ENCODE results near the gene EPB41L2.

The EPB41L2 gene

DNA sequence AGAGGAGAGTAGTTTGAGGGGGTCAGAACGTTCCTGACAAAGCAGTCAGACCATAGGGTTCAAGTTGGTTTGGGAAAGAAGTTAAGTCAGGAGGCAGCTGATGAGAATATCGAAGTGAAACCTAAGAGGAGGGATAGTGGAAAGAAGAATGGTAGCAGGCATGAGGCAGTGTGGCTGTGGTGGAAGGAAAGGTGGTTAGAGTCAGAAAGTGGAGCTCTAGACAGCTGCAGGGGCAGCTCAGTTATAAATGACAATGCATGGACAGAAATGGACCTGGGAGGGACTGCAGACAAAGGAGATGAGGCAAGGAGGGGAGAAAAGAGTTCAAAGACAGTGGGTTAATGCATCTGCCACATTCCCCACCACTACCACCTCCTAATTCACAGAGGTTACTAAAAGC, 169.3 kb downstream of the EPB41L2 start:
- H3K27ac ChIP-seq = no peak overlapping the region
- H3K4me3 ChIP-seq = no peak overlapping the region

- Histone ChIP-seq H3K4me3 (no peak overlapping the region), H3K27ac (no peak overlapping the region)
Measured at GRCh38 chr6:130893277-130893676, 169.8 kb downstream of the EPB41L2 start.

GRCh38 chr6:130890521-130890971, 172.5 kb downstream of the EPB41L2 start:
- no peak overlapping the region for H3K4me3 ChIP-seq
- H3K27ac ChIP-seq = no peak overlapping the region

- Histone ChIP-seq H3K27ac (no peak overlapping the region), H3K4me3 (no peak overlapping the region)
Measured at GRCh38 chr6:130889423-130889822, 173.6 kb downstream of the EPB41L2 start.

DNA sequence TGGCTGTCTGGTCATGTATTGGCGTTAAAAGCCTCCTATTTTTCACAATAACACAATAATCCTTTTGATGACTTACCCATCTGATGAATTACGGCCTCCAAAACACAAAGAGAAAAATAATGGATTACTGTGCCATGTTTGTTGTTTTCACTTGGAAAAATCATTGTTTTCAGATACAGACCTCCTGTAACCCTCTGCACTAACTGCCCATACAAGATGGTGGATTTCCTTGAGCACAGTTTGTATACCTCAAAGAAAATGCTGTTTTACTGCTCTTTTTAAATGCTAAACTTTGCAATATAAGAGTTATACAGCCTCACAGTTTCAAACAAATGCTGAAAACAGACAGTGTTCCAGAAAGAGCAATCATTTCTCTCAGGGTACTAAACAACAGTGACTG, 174.8 kb downstream of the EPB41L2 start:
- H3K27ac ChIP-seq = no peak overlapping the region
- H3K4me3 ChIP-seq = no peak overlapping the region

DNA sequence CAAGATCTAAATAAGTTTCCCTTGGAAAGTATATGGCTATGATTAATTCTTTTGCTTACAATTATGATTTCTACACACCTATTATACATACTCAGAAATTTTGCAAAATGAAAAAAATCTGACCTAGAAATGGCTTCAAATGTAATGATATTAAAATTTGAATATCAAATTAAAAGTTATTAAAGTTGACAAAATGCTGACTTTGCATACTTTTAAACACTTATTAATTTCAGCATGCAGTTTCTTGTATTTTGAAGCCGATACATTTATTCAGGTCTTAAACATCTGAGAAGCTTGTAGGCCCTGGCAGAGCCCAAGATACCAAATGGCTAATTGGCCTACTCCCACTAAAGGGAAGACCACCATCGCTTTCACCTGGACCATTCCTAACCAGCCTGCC, 176.1 kb downstream of the EPB41L2 start:
- no peak overlapping the region for H3K4me3 ChIP-seq
- no peak overlapping the region for H3K27ac ChIP-seq

DNA sequence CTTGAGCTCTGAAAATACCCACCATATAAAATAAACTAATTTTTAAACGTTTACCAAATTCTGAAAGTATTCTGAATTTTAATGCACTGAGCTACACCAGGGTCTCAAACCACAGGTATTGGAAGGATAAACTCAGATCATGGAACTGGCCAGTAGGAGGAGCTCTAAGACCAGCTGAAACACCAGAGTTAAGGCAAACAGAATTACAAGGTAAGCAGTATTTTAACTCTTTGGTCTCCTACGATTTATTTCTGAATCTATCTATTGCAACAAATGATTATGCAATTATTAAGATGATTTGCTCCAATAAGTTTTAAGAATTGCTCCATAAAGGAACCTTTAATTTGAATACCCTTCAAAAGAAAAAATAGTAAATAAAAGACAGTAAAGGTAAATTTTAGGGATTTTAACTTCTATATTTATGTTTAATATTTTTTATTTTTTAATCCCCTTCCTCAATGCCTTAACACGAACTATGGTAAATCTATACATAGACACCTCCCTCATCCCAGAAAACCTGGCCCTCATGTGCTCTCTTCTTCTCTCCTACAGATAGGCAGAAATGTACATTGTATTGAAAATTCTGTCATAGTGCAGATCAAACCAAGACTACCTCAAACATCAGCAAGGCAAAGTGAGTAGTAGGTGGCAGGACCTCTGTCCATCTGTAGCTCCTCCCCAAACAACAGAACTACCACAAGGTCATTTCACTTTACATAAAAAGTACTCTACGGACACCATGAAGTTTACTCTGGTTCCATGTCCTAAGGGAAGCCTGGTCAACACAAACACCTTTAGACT, 177.5 kb downstream of the EPB41L2 start:
- no peak overlapping the region for H3K27ac ChIP-seq
- H3K4me3 ChIP-seq = no peak overlapping the region

- Histone ChIP-seq H3K27ac (no peak overlapping the region), H3K4me3 (no peak overlapping the region)
Measured at GRCh38 chr6:130882370-130882769, 180.7 kb downstream of the EPB41L2 start.

DNA sequence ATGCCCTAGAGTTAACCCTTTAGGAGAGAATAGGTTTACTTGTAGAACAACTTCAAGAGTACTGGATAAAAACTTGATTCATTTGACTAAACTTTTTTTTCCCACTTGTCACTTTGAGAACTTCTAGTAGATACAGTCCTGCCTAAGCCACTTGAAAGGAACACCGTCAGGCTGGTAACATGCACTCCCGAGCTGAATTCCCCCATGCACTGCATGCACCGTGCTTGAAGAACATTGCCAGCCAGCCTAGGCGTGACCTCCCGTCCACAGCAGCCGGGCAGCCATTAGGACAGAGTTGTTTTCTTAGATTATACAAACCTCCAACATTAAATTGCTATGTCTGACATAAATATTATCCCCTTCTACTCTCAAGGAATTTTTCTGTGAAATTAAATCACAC, 183.2 kb downstream of the EPB41L2 start:
- Histone ChIP-seq H3K27ac (no peak overlapping the region), H3K4me3 (no peak overlapping the region)

DNA sequence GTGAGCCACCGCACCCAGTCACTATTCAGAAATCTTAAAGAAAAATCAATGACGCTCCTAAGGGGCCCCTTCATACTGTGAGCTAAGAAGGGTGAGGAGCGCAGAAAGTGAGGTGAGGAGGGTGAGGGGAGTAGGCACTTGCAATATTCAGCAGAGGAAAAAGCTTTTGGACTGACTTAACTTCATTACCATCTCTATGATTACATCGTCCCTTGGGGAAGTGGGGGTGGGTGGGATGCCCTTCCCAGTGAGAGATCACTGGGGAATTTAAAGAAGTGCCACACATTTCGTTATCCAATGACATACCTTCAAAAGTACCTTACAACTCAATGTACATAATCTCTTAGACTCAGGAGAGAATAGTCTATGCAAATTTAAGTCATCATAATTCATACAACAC, 189.3 kb downstream of the EPB41L2 start:
- H3K27ac ChIP-seq = no peak overlapping the region
- H3K4me3 ChIP-seq = no peak overlapping the region

DNA sequence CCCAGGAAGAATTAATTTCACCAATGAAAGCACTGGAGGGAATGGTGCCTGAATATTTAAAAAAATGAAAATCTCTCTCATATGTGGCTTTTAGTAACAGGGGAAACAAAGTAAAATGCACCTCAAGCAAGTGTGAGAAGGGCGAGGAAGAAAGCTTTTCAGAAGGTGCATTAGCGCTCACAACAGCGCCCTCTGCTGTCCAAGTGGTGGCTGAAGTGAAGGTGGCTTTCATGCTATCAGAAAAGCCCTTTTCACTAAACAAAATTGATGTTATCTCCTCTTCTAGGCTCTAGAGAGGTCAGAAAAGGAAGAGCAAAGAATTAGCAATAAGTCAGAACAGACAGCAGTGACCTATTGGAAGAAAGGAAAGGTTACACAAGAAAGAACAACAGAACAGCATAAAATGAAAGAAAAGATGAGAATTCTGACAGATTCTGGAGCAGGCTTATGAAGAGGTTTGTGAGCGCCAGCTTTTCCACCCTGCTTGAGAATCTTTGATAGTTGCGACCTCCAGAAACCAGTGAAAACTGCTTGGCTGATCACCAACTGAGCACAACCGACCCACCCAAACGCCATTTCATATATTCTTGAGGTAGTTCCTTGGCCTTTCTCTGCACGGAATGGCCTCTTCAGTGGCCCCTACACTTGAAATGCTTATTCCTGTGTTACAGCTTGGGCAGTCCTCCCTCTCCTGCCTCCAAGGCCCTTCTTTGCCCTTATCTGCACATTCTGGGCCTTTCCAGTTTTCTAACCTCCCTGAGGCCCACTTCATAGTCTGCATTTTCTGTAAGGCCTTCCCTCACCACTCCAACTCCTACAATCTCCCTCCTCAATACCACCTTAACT, 190.6 kb downstream of the EPB41L2 start:
- Histone ChIP-seq H3K4me3 (no peak overlapping the region), H3K27ac (no peak overlapping the region)

GRCh38 chr6:130870179-130870880, 192.7 kb downstream of the EPB41L2 start:
- no peak overlapping the region for H3K27ac ChIP-seq

DNA sequence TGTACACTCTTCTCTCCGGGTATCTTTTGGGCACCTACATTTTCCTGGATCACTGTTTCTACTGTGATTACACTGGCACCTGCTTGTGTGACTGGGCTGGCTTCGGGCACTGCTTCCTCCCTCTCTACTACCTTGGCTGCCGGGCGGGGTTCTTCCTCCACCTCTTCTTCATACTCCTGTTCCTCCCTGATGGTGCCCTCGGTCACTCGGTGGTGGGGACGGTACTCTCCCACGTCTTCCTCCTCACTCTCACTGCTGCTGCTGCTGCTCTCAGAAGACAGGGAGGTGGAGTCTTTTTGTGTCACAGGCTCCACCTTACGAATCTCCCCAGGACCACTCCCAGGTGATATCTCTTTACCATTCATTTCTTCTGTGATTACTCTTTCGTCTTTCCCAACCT, 193.4 kb downstream of the EPB41L2 start:
- Histone ChIP-seq H3K27ac (no peak overlapping the region), H3K4me3 (no peak overlapping the region)

More at GRCh38 chr6:130870179-130870880, 192.7 kb downstream of the EPB41L2 start:
- no peak overlapping the region for H3K4me3 ChIP-seq

GRCh38 chr6:130865793-130866192, 197.3 kb downstream of the EPB41L2 start:
- no peak overlapping the region for H3K27ac ChIP-seq
- no peak overlapping the region for H3K4me3 ChIP-seq

- no peak overlapping the region for H3K27ac ChIP-seq
- no peak overlapping the region for H3K4me3 ChIP-seq
Measured at GRCh38 chr6:130864344-130864743, 198.7 kb downstream of the EPB41L2 start.

DNA sequence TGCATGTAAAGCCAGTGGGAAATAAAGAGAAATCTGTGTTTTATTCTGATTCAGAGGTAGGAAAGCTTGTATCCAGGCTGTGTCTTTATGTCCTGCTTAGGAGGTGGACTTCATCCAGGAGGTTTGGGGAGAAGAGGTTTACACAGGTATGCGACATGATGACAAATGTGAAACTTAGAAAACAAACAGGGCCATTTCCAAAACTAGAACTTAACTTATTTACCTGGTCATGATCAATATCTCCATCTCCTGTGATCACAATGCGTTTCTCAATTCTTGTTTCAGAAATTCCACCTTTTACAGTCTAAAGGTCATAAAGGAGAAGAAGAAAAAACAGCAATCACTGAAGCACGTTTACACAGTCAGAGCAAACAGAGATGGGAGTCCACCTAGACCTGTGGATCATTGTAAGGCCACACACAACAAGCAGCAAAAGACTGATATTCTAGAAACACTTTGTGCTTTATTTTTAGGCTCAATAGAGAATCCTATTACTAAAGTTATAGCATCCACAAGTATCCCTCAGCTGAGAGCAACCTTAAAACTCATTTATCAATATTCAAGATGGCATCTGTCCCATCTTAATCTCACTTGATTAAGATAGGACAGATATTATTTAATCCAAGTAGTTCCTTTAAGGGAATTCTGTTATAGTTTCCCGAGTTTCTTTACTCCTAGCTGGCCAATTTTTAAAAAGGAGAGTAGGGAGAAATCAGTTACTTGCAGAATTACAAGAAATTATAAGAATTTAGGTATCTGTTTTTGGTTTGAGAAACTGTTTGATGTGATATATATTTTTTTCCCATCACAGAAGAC, 199.4 kb downstream of the EPB41L2 start:
- Histone ChIP-seq H3K4me3 (no peak overlapping the region), H3K27ac (no peak overlapping the region)

DNA sequence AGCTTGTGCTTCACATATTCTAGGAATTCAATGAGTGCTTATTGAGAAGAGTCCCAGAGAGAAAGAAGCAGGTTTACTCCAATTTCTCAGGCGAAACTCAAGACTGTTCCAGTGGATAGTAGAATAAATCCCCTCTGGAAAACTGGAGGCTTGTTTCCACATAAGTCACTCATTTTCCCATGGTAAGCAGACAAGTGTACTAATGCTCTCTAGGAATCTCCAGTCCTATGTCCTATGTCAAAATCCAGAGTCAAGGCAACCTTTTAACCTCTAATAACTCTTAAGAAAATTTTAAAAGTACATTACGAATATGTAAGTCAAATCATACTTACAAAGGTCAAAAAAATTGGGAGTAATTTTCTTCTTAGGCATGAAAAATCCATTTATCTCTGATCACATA, 200.7 kb downstream of the EPB41L2 start:
- H3K27ac ChIP-seq = no peak overlapping the region

GRCh38 chr6:130859161-130859867, 203.7 kb downstream of the EPB41L2 start:
- no peak overlapping the region for H3K27ac ChIP-seq

More for the DNA sequence above, 200.7 kb downstream of the EPB41L2 start:
- H3K4me3 ChIP-seq = no peak overlapping the region

More at GRCh38 chr6:130859161-130859867, 203.7 kb downstream of the EPB41L2 start:
- no peak overlapping the region for H3K4me3 ChIP-seq
